ENCODE results near the gene ZBTB34.

The ZBTB34 gene

DNA sequence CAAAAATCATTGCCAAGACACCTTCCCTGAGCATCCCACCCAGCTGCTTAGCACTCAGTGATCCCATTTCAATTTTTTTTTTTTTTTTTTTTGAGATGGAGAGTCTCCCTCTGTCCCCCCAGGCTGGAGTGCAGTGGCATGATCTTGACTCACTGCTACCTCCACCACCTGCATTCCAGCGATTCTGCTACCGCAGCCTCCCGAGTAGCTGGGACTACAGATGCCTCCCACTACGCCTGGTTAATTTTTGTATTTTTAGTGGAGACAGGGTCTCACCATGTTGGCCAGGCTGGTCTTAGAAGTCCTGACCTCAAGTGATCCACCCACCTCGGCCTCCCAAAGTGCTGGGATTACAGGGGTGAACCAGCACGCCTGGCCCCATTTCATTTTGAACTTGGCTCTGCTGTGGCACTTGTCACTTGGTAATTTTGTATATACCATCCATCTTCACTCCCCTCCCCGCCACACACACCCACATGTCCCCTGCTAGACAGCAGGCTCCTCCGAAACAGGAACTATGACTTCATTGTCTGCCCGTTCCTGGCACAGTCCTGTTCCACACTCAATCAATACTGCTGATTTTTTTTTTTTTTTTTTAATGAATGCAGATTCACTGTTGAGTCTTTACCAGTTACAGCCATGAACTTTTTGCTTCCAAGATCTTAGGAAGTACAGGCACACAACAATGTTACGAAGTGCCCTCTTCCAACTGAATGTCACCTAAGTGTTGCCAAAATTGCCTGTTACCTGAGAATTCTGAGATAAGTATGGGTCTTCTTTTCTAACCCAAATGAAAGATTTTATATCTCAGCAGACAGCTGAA is 17.3 kb upstream of the ZBTB34 start:
- no peak for DNase-seq (ENCODE audit: low spot score)

GRCh38 chr9:126844085-126844484 is 16.4 kb upstream of the ZBTB34 start:
- DNase-seq (ENCODE audit: low spot score) = no peak

DNA sequence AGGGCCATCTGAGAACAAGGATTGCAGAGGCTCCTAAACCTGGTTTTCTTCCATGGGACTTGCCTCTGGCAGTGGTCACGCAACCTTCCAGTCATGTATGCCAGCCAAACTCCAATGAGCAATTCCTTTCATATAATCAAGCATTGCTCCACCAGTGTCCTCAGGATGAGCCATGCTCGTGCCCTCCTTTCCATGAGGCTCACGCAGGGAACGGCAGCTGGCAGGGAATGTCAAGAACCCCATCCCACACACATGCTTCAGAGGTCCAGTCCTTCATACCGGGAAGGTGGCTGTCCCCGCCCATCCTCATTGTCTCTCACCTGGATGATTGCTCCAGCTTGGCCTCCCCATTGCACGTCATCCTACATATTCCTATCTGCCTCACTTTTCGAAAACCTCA is 13.4 kb upstream of the ZBTB34 start:
- no peak for DNase-seq (ENCODE audit: low spot score)

GRCh38 chr9:126849591-126850225 is 10.7 kb upstream of the ZBTB34 start:
- no peak for DNase-seq (ENCODE audit: low spot score)

DNA sequence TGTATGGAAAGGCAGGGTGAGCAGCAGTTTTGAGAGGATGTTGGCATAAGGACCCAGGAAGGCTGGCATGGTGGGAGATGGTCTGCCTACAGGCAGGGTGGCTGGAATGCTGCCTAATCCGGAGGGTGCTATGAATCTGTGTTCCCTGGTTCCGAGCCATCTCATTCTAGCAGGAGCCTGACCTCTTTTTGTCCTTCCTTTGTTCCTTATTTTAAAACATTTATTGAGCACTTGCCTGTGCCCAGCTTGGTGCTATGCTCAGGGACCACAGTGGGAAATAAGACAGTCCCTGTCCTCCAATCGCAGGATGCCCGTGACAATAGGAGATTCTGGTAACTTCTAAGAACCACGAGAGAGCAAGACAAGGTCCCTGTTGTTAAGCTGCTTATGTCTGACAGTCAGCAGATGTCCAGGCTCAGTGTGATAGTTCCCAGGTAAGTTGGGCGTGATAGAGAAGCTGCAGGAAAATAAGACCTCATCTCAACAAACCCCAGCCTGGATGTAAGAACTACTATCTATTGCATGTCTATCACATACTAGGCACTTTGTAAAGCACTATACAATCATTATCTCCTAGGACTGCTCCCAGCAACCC is 9.1 kb upstream of the ZBTB34 start:
- DNase-seq (ENCODE audit: low spot score) = no peak

- DNase-seq (ENCODE audit: low spot score) = no peak
Measured at GRCh38 chr9:126852086-126852688, 8.3 kb upstream of the ZBTB34 start.

- no peak for DNase-seq (ENCODE audit: low spot score)
Measured at GRCh38 chr9:126853667-126854066, 6.8 kb upstream of the ZBTB34 start.

DNA sequence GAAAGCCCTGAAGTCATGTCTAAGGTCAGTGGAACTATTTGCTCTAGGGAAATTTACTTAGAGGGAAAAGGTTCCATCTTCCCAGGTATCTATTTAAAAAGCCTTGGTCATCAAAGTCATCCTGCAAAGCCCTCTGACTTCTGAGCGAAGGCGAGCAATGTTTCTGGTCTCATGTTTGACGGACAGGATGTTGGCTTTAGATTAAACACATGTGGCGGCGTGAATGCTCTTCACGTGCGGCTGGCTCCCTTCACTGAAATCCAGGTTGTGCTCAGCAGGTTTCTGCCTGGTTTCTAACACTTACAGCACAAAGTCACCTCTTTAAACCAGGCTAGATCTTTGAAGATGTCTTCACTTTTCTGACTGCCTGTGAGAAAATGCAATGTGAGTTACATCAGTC is 5.7 kb upstream of the ZBTB34 start:
- no peak for DNase-seq (ENCODE audit: low spot score)

- no peak for DNase-seq (ENCODE audit: low spot score)
Measured at GRCh38 chr9:126856326-126856877, 4.0 kb upstream of the ZBTB34 start.

- DNase-seq (ENCODE audit: low spot score) = no peak
Measured at GRCh38 chr9:126857261-126857960, 3.0 kb upstream of the ZBTB34 start.

GRCh38 chr9:126859111-126859510 is 1.3 kb upstream of the ZBTB34 start:
- DNase-seq (ENCODE audit: low spot score) = no peak

DNA sequence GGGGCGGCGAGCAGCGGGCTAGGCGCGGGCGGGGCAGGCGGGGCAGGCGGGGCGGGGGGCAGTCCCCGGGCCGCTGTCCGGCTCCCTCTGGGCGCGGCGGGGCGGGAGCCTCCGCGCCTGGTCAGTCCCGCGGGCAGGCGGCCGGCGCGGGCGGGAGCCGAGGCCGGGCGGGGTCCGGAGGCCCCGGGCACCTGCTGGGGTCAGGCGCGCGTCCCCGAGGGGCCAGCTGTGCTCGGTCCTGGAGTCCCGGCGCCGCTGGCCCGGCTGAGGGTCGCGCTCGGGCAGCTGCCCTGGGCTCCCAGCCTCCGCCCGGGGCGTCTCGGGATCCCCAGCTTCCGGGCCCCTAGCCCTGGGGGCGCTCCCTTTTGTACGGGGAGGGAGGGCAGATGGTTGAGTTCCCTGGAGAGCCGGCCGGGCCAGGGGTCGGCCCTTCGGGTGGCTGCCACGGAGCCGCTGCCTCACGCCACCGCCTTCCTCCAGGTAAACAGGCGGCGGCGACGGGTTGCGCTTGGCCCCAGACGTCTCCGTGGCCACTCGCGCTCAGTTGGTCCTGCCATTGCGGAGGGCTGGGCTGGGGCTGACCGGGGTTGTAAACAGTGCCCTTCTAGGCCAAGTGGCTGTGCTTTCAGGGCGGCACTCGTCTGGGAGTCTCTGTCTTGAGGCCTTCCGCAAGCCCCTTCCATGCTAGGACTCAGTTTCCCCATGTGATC is 473 bp downstream of the ZBTB34 start:
- DNase-seq (ENCODE audit: low spot score) = peak; percentile 42

DNA sequence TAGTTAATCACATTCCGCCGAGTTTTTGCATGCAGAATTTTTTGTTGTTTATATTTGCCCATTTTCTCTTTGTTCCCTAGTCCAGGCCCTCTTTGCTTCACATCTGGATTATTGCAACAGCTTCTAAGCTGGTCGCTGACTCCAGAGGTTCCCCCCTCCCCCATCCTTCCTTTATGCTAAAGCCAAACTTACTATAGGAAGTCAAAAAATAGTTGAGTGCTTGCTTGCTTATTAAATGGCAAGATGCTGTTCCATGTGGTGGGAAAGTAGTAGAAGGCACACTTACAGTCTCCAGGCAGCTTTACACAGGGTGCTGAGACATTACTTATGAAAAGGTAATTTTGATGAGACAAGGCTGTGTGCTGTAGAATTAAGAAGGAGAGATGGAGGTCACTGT is 1.3 kb downstream of the ZBTB34 start:
- no peak for DNase-seq (ENCODE audit: low spot score)

- no peak for DNase-seq (ENCODE audit: low spot score)
Measured at GRCh38 chr9:126862104-126862761, 1.8 kb downstream of the ZBTB34 start.

DNA sequence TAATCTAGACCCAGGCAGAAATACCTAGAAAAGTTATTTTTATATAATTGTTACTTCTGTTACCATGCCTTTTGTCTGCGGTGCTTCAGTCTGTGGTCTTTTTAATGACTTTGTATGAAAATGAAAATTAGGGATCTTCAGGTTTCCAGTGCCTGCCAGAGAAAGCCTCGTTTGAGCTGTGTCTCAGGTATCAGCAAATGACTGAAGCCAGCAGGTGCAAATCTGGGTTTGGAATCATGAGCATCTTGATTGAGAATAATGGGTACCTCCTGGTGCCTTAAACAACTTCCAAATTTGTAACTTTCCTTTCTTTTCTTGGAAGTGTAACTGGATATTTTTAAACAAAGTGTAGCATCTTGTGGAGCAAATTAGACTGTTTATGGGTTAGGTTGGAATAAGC is 4.3 kb downstream of the ZBTB34 start:
- DNase-seq (ENCODE audit: low spot score) = no peak

GRCh38 chr9:126869368-126869767 is 8.9 kb downstream of the ZBTB34 start:
- no peak for DNase-seq (ENCODE audit: low spot score)

- DNase-seq (ENCODE audit: low spot score) = no peak
Measured at GRCh38 chr9:126872516-126872915, 12.1 kb downstream of the ZBTB34 start.

DNA sequence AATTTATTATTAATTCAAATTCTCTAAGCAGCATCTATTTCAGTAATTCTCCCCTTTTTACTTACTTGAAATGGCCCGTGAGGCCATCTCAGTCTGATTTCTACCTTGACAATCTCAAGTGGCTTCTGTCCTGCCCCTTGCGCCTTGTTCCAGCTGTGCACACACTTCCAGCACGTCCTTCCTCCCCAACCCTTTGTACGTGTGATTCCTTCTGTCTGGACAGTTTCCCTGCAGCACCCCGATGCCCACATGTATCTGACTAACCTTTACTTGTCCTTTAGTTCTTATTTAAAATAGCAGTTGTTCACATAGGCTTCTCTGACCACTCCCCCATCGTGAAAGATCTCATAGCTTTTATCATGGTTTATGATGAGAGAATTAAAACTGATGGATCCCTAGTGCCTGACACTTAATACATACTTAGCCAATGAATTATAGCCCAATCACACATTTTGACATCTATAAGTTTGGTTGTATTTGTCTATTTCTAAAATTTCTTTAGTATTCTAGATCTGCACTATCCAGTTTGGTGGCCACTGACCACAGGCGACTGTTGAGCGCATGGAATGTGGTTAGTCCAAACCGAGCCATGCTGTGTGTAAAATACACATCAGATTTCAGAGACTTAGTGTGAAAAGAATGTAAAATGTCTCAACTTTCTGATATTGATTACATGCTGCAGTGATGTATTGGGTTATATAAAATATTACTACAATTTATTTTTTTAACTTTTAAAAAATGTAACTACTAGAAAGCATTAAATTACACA is 14.3 kb downstream of the ZBTB34 start:
- no peak for DNase-seq (ENCODE audit: low spot score)

GRCh38 chr9:126875756-126876510 is 15.5 kb downstream of the ZBTB34 start:
- DNase-seq (ENCODE audit: low spot score) = no peak

Data from HuH-7 (cell line).